CD4-positive, alpha-beta T cell treated with Interferon gamma for 1 hour (primary cell): ENCODE results near the gene KHK.
A peak's percentile ranks its signal among the peaks of the same experiment; 100 is the strongest.
"Not testable (repeated sequence)": the region's sequence is repeated elsewhere in the genome, so short reads cannot be mapped to it uniquely, and the experiment has no call there.

Experiments used
- DNase-seq: peaks from one replicate; pipeline ENCODE4 v3.0.0-alpha.2; 2020

The KHK gene

GRCh38 chr2:27099334-27099955 lies 12.9 kb downstream of the KHK start:
- no peak for DNase-seq

- DNase-seq: no peak
Observed at GRCh38 chr2:27100036-27100435, 13.5 kb downstream of the KHK start.

DNA sequence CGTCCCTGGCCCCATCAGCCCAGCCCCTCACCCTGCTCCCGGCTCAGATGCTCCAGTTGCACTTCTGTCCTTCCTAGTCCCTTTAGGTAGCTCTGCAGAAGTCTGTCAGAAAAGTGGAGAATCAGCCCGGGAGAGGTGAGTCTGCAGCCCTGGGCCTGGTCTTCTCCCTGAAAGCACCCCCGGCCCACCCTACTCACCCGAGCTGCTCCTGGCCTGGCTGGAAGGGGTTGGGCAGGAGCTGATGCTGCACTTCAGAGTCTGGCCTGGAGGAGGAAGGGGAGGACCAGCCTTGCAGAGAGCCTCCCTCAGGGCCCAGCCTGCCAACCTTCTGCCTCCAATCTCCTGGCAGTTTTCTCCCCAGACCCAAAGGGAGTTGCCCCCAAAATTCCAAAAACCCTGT lies 15.8 kb downstream of the KHK start:
- DNase-seq: no peak

DNA sequence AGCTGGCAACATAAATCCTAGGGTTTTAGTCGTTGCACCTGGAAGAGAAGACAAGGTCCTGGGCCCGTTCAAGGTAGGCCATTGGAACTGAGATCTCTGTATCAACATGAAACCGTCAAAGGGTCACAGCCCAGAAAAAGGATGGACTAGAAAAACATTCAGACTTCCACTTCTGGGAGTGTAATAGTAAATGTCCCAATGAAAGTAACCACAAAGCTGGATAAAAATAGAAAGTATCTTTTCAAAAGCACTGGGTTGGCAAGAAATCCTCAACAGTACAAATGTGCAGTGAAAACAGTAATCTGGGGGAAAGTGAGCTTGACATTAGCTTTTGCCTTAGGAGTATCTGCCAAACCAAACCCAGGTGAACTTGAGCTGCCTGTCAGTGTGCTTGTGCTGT lies 19.4 kb downstream of the KHK start:
- DNase-seq: no peak

DNA sequence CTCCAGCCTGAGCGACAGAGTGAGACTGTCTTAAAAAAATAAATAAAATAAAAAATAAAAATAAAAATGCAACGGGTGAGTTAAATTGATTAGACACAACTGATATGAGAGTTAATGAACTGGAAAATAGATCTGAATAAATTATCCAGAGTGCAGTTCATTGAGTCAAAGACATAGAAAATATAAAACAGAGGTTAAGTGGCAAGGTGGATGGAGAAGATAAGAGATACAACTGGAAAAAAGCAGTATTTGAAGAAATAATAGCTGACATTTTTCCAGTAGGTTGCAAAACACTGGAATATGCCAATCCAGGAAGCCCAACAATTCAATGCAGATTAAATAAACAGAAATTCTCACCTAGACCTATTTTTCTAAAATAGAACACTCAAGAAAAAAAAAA lies 21.6 kb downstream of the KHK start:
- no peak for DNase-seq

GRCh38 chr2:27109083-27109482 lies 22.5 kb downstream of the KHK start:
- DNase-seq: no peak

GRCh38 chr2:27110603-27111352 lies 24.2 kb downstream of the KHK start:
- not testable (repeated sequence) for DNase-seq

GRCh38 chr2:27111392-27112078 lies 25.0 kb downstream of the KHK start:
- not testable (repeated sequence) for DNase-seq

DNA sequence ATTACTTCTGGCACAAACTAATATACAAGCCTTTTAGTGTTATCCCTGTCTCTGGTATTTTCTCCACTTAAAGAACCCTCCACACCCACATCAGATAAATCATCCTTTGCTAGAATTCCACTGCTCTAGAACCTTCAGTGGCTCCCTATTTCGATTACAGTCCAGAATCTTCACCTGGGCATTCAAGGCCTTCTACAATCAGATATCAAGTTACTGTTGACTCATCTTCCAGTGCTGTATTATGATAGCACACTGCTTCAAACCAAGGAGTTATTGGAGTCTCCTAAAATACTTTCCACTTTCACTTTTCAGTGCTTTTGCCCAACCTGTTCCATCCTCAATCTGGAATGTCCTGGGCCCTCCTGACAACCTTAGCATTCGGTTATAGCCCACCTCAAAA lies 28.9 kb downstream of the KHK start:
- DNase-seq: no peak

GRCh38 chr2:27117995-27118524 lies 31.5 kb downstream of the KHK start:
- DNase-seq: no peak

DNA sequence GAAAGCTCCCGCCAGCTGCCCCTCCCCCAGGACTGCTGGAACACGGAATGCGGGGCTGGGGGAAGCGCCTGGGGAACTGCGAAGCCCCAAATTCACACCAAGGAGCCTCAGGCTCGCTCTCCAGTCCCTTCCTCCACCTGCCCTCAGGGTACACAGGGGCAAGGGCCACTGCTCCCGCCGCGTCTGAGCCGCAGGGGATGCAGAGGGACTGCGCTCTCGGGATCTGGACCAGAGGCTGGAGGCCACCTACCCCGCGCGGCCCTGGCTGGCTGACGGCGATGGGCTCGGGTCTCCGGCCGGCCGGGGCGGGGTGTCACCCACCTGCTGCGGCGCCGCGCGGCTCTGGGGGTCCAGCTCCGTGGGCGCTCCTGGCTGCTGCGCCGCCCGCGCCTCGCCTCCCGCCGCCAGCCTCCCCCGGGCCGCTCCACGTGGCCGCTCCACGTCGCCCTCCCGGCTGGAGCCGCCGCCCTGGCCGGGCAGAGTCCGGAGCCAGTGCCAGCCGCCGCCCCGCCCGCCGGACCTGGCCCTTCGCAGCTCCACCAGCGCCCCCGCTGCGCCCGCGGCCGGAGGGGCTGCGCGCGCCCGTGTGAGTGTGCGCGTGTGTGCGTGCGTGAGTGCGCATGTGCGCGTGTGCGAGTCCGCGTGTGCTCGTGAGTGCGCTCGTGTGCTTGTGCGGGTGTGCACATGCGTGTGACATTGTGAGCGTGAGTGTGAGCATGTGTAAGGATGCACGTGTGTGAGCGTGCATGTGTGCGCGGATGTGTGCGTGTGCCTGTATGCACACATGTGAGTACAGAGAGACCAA lies 32.2 kb downstream of the KHK start, which contains the start of gene CGREF1:
Gene CGREF1, minus strand, starts transcription at position 604 of the 805 bp plus-strand sequence. CDS start 14,762 bp downstream, outside the sequence.
- no peak for DNase-seq

DNA sequence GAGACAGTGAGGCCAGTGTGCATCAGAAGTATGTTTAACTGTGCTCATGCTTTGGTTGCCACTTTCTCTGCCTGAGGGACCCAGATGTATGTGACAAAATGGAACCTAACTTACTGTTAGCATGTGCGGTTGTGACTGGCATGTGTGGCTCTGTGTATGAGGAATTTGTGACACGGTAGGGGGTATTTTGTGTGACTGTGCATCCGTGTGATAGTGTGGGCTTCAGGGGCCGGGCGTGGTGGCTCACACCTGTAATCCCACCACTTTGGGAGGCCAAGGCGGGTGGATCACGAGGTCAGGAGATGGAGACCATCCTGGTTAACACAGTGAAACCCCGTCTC lies 32.7 kb downstream of the KHK start:
- DNase-seq: not testable (repeated sequence)

GRCh38 chr2:27121906-27122305 lies 35.3 kb downstream of the KHK start:
- DNase-seq: no peak

- no peak for DNase-seq
Observed at GRCh38 chr2:27122791-27123190, 36.2 kb downstream of the KHK start.

DNA sequence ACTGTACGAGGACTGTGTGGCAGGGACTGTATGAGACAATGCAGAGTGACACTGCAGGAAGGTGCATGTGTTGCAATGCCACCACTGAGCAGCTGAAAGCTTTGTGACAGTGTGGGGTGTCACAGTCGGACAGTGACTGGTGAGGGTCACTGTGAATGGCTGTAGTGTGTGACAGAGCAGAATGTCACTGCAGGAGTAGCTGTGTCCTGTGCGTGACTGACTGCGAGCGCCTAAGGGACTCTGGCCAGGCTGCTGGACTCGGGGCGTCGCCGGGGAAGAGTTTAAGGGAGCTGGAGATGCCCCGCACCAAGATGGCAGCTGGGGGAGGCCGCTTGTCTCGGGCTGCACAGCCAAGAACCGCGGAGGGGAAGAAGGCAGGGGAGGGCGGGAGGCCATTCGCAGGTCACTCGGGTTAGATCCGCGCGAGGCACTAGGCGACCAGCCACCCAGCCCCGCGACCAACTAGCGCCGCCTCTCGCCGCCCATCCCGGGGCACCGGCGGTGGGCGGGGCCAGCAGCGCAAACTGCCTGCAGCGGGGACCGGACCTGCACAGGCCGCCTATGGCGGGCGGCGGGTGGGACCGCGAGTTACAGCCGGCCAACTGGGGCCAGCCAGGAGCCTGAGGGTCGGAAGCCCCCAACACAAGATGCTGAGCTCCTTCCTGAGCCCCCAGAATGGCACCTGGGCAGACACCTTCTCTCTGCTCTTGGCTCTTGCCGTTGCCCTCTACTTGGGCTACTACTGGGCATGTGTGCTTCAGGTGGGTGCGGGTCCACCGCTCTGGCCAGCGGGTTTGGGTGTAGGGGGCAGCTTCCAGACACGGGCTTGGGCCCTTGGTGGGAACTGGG lies 37.0 kb downstream of the KHK start, which contains the start of gene ABHD1:
Gene ABHD1, plus strand, starts transcription at position 514 of the 849 bp plus-strand sequence. Its CDS starts 134 bp downstream, at position 648.
- DNase-seq: peak; percentile 74

DNA sequence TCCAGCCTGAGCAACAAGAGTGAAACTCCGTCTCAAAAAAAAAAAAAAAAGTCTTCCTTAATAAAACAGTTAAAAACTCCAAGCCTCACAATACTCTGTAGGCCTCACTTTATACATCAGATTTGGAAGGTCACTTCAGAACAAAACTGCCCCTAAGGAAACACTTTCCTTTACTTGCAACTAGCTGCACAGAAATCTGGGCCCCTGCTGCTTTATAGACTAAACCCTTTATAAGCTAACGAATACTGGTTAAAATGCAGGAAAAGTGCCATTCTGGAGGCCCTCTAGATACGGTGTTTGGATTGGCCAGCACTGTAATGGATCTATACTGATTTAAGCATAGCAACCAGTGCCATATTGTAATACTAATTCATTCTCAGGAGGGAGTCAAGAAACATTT lies 38.5 kb downstream of the KHK start:
- DNase-seq: no peak

GRCh38 chr2:27126252-27126710 lies 39.7 kb downstream of the KHK start:
- DNase-seq: no peak

DNA sequence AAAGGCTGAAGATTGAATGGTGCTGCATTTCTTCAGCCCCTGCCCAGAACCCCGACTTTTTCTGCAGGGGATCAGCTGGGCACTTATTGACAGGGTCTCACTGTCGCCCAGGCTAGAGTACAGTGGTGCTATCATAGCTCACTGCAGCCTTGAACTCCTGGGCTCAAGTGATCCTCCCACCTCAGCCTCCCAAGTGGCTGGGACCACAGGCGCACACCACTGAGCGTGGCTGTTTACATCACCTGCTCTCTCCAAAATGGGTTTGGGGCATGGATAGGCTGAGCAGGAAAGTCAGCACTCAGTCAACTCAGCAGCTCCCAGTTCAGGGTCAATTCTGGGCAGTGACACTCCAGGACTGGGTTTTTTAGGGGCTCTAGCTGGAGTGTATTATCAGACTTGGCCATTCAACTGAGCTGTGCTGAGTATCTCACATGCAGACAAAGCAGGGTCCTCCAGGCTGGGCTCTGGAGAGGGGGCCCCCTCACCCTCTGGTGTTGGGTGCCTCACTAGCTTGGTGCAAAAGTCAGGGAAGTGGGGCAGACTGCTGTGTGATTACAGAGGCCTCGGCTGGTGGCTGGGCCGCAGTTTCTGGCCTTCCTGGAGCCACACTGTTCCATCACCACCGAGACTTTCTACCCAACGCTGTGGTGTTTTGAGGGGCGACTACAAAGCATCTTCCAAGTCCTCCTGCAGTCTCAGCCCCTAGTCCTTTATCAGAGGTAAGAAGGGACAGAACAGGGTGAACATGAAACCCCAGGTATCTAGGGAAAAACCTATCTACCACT lies 41.5 kb downstream of the KHK start:
- DNase-seq: no peak

GRCh38 chr2:27128668-27129571 lies 42.3 kb downstream of the KHK start:
- DNase-seq: no peak

DNA sequence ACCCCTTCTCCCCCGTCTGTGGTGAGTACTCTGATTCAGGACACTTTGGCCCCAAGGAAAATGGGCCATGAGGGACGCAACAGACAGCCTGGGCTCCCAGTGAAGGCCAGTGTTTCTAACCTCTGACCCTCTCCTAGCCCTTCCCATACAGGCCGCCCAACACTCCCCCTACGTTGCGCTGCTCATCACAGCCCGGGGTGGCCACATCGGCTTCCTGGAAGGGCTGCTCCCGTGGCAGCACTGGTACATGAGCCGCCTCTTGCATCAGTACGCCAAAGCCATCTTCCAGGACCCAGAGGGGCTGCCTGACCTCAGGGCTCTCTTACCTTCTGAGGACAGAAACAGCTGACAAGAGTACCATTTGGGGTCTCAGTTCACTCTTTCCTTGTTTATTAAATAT lies 43.8 kb downstream of the KHK start:
- DNase-seq: no peak
